Effector CD4-positive, alpha-beta T cell (primary cell): ENCODE results near the gene FRMPD4.

ENCODE experiments used
- DNase-seq: peaks from one replicate; pipeline ENCODE4 v3.0.0-alpha.2; 2020

The FRMPD4 gene

GRCh38 chrX:12223650-12224049 lies 85.4 kb downstream of the FRMPD4 start:
- DNase-seq = no peak

GRCh38 chrX:12225107-12225506 lies 86.8 kb downstream of the FRMPD4 start:
- no peak for DNase-seq

- DNase-seq = no peak
These were observed 89.3 kb downstream of the FRMPD4 start for GRCh38 chrX:12227412-12228041.

GRCh38 chrX:12228862-12229261 lies 90.6 kb downstream of the FRMPD4 start:
- DNase-seq = no peak

- DNase-seq = no peak
These were observed 91.7 kb downstream of the FRMPD4 start for GRCh38 chrX:12229986-12230385.

- no peak for DNase-seq
These were observed 96.5 kb downstream of the FRMPD4 start for GRCh38 chrX:12234534-12235329.

GRCh38 chrX:12236156-12236555 lies 97.9 kb downstream of the FRMPD4 start:
- DNase-seq = no peak

- no peak for DNase-seq
These were observed 98.9 kb downstream of the FRMPD4 start for GRCh38 chrX:12237131-12237530.

GRCh38 chrX:12237771-12238170 lies 99.5 kb downstream of the FRMPD4 start:
- DNase-seq = no peak

GRCh38 chrX:12239356-12240082 lies 101.2 kb downstream of the FRMPD4 start:
- no peak for DNase-seq

GRCh38 chrX:12240491-12240890 lies 102.2 kb downstream of the FRMPD4 start:
- DNase-seq = no peak

GRCh38 chrX:12241026-12241425 lies 102.8 kb downstream of the FRMPD4 start:
- no peak for DNase-seq

- DNase-seq = no peak
These were observed 107.7 kb downstream of the FRMPD4 start for GRCh38 chrX:12245650-12246645.

GRCh38 chrX:12249997-12250396 lies 111.7 kb downstream of the FRMPD4 start:
- DNase-seq = no peak

- DNase-seq = no peak
These were observed 124.9 kb downstream of the FRMPD4 start for GRCh38 chrX:12263211-12263610.

- no peak for DNase-seq
These were observed 131.2 kb downstream of the FRMPD4 start for GRCh38 chrX:12269484-12269883.

GRCh38 chrX:12278151-12278550 lies 139.9 kb downstream of the FRMPD4 start:
- DNase-seq = no peak

- DNase-seq = no peak
These were observed 144.7 kb downstream of the FRMPD4 start for GRCh38 chrX:12282991-12283390.

GRCh38 chrX:12292996-12293765 lies 154.9 kb downstream of the FRMPD4 start:
- DNase-seq = no peak

- no peak for DNase-seq
These were observed 159.1 kb downstream of the FRMPD4 start for GRCh38 chrX:12297353-12297752.

- DNase-seq = no peak
These were observed 163.0 kb downstream of the FRMPD4 start for GRCh38 chrX:12301288-12301687.

- no peak for DNase-seq
These were observed 166.0 kb downstream of the FRMPD4 start for GRCh38 chrX:12304261-12304660.
